ENCODE results near the gene S1PR2. TPM values are rescaled to one million over a fixed set of nuclear protein-coding genes. Genes with fewer than 3 reads are reported as not detected.
"Not testable (repeated sequence)": the region's sequence is repeated elsewhere in the genome, so short reads cannot be mapped to it uniquely, and the experiment has no call there.

Gene S1PR2
- total and polyA plus RNA-seq, 5 donors from 2014 or later, result 2.9 to 20.9 (median 3.5) TPM

DNA sequence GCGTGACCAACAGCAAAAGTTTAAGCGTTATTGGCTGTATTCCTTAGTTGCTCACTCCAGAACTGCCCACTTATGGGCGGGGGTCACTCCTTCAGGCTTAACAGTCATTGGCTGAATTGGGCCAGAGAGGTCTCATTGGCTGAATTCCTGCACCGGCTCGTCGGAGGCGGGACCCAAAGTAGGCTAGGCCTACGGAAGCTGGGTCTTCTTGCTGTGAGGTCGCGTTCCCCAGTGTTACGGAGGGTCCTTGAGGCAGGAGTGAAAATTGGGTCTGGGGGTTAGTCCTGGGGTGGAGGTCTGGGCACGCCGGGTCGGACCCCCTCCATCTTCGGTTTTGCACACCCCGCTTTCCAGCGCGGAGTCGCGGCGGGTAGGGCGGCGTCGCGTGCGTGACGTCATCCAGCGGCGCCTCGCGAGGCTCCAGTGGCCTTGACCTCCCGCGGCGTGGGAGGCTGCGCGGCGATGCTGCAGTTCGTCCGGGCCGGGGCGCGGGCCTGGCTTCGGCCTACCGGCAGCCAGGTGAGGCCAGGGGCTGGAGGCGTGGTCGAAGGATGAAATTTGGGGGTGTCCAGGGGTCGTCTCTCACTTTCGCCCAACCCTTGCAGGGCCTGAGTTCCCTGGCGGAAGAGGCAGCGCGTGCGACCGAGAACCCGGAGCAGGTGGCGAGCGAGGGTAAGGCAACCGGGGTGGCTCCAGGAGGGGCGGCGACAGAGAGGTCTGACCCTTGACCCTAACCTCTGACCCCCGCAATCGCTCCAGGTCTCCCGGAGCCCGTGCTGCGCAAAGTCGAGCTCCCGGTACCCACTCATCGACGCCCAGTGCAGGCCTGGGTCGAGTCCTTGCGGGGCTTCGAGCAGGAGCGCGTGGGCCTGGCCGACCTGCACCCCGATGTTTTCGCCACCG lies 20.9 kb upstream of the S1PR2 start, which contains the start of gene MRPL4:
Gene MRPL4 (plus strand): TSS at position 423 of the 903 bp plus-strand sequence. CDS start 40 bp downstream, at position 463.
- DNase-seq (peak; percentile 95 to 99 (median 97)), ATAC-seq (ENCODE audit: low read depth in 2 of 2) (peak; percentile 97 to 98)
- Mint-ChIP-seq H3K36me3 (peaks cover 14% of the 10 kb centered on the region), H3K4me3 (peak within 1 kb of the TSS; percentile 97 to 100 (median 98)), H3K27ac (peak within 1 kb of the TSS; percentile 83 to 99 (median 98)), H3K4me1 (peaks cover 3 to 32% (median 16%) of the 10 kb centered on the region in 4 donors), H3K9me3 (peaks cover 0 to 1% (median 0%) of the 10 kb centered on the region in 7 donors), H3K27me3 (no peaks in the 10 kb centered on the region)
- Histone ChIP-seq H3K27ac (ENCODE audit: insufficient read depth, low read length, poor library complexity, severe bottlenecking) (peak within 1 kb of the TSS; percentile 73), H3K4me1 (ENCODE audit: control insufficient read depth, insufficient read depth, low read length, poor library complexity, severe bottlenecking) (peaks cover 16% of the 10 kb centered on the region), H3K36me3 (ENCODE audit: control insufficient read depth, insufficient read depth, low read length) (peaks cover 21% of the 10 kb centered on the region), H3K9me3 (ENCODE audit: control insufficient read depth in 2 of 2, low read length in 2 of 2) (no peaks in the 10 kb centered on the region), H3K27me3 (ENCODE audit: control insufficient read depth, insufficient read depth, low read length) (no peaks in the 10 kb centered on the region), H3K4me3 (ENCODE audit: low read depth, low read length) (peak within 1 kb of the TSS; percentile 86)

DNA sequence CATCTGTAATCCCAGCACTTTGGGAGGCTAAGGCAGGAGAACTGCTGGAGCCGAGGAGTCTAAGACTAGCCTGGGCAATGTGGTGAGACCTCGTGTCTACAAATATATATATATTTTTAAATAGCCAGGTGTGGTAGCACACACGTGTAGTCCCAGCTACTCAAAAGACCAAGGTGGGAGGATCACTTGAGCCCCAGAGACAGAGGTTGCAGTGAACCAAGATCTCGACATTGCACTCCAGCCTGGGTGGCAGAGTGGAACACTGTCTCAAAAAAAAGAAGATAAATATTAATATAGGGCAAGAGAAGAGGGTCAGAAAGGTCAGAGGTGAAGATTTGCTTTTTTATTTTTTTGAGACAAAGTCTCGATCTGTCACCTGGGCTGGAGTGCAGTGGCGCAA lies 15.4 kb upstream of the S1PR2 start:
- H3K9me3 Mint-ChIP-seq, result no peaks in the 10 kb centered on the region
- Histone ChIP-seq H3K4me3 (ENCODE audit: low read depth, low read length) (no peak overlapping the region), H3K27me3 (ENCODE audit: control insufficient read depth, insufficient read depth, low read length) (no peaks in the 10 kb centered on the region), H3K9me3 (ENCODE audit: control insufficient read depth in 2 of 2, low read length in 2 of 2) (no peaks in the 10 kb centered on the region), H3K4me1 (ENCODE audit: control insufficient read depth, insufficient read depth, low read length, poor library complexity, severe bottlenecking) (peaks cover 5% of the 10 kb centered on the region), H3K36me3 (ENCODE audit: control insufficient read depth, insufficient read depth, low read length) (no peaks in the 10 kb centered on the region), H3K27ac (ENCODE audit: insufficient read depth, low read length, poor library complexity, severe bottlenecking) (no peak overlapping the region)
- ATAC-seq (ENCODE audit: low read depth in 2 of 2) (no peak), DNase-seq (no peak)
- H3K27me3 Mint-ChIP-seq, result no peaks in the 10 kb centered on the region
- peaks cover 0 to 15% (median 5%) of the 10 kb centered on the region in 4 donors for H3K4me1 Mint-ChIP-seq
- H3K36me3 Mint-ChIP-seq, result peaks cover 3% of the 10 kb centered on the region
- no peak overlapping the region for H3K4me3 Mint-ChIP-seq
- no peak overlapping the region for H3K27ac Mint-ChIP-seq

DNA sequence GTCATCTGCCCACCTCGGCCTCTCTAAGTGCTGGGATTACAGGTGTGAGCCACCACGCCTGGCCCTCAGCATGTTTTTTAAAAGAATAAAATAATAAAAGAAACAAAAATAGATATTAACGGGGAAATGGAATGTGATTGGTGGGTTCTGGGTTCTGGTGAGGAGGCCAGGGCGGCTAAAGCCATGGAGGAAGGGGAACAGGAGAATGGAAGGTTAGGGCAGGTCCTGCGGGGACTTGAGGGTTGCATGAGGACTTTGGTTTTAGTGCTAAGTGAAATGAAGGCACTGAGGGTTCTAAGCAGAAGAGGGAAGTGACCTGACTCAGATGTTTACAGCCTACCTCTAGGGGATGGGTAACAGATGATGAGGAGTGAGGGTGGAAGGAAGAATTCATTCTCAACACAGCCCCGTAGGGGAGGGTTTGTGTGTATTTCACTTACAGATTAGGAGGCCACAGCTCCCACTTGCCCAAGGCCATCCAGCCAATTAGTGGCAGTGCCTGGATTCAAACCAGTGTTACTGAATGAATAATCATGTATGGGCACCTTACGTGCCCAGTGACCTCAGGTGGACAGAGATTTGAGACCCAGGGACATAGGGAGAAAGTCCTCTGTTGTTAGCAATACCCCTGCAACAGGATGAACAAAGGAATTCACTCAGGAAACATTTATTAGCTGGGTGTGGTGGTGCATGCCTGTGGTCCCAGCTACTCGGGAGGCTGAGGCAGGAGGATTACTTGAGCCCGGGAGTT lies 14.2 kb upstream of the S1PR2 start:
- Mint-ChIP-seq H3K9me3 (no peaks in the 10 kb centered on the region), H3K36me3 (peaks cover 3% of the 10 kb centered on the region), H3K27ac (peak overlapping the region in 1 of 3 donors; percentile 9), H3K4me3 (peak overlapping the region in 1 of 4 donors; percentile 43), H3K4me1 (peaks cover 0 to 7% (median 3%) of the 10 kb centered on the region in 4 donors), H3K27me3 (no peaks in the 10 kb centered on the region)
- ATAC-seq (ENCODE audit: low read depth in 2 of 2) (no peak), DNase-seq (no peak)
- no peaks in the 10 kb centered on the region for H3K27me3 ChIP-seq (ENCODE audit: control insufficient read depth, insufficient read depth, low read length)
- no peaks in the 10 kb centered on the region for H3K36me3 ChIP-seq (ENCODE audit: control insufficient read depth, insufficient read depth, low read length)
- H3K4me3 ChIP-seq (ENCODE audit: low read depth, low read length), result no peak overlapping the region
- peaks cover 5% of the 10 kb centered on the region for H3K4me1 ChIP-seq (ENCODE audit: control insufficient read depth, insufficient read depth, low read length, poor library complexity, severe bottlenecking)
- H3K9me3 ChIP-seq (ENCODE audit: control insufficient read depth in 2 of 2, low read length in 2 of 2), result no peaks in the 10 kb centered on the region
- H3K27ac ChIP-seq (ENCODE audit: insufficient read depth, low read length, poor library complexity, severe bottlenecking), result no peak overlapping the region

DNA sequence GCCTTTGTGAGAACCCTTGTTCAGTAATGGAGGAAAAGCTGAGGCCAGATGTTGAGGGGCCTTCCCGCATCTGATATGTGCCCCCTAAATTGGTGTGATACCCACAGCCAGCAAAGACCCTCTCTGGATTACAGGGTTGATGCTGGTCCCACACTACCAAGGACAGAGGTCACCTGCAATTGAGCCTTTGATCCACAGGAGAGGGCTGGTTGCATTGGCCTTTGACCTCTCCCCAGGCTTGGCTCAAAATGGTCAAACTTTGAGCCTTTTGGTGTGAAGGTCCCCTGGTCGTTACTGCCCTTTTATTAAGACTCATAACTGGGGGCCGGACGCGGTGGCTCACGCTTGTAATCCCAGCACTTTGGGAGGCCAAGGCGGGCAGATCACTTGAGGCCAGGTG lies 12.5 kb upstream of the S1PR2 start:
- H3K36me3 ChIP-seq (ENCODE audit: control insufficient read depth, insufficient read depth, low read length), result no peaks in the 10 kb centered on the region
- H3K27me3 ChIP-seq (ENCODE audit: control insufficient read depth, insufficient read depth, low read length), result no peaks in the 10 kb centered on the region
- no peak overlapping the region for H3K4me3 ChIP-seq (ENCODE audit: low read depth, low read length)
- H3K4me1 ChIP-seq (ENCODE audit: control insufficient read depth, insufficient read depth, low read length, poor library complexity, severe bottlenecking), result no peaks in the 10 kb centered on the region
- no peaks in the 10 kb centered on the region for H3K9me3 ChIP-seq (ENCODE audit: control insufficient read depth in 2 of 2, low read length in 2 of 2)
- no peak for ATAC-seq (ENCODE audit: low read depth in 2 of 2)
- H3K27me3 Mint-ChIP-seq, result no peaks in the 10 kb centered on the region
- H3K36me3 Mint-ChIP-seq, result peaks cover 3% of the 10 kb centered on the region
- no peak overlapping the region for H3K4me3 Mint-ChIP-seq
- no peak overlapping the region for H3K27ac Mint-ChIP-seq
- no peak for DNase-seq
- peaks cover 0 to 11% (median 0%) of the 10 kb centered on the region in 4 donors for H3K4me1 Mint-ChIP-seq
- H3K9me3 Mint-ChIP-seq, result no peaks in the 10 kb centered on the region
- no peak overlapping the region for H3K27ac ChIP-seq (ENCODE audit: insufficient read depth, low read length, poor library complexity, severe bottlenecking)

DNA sequence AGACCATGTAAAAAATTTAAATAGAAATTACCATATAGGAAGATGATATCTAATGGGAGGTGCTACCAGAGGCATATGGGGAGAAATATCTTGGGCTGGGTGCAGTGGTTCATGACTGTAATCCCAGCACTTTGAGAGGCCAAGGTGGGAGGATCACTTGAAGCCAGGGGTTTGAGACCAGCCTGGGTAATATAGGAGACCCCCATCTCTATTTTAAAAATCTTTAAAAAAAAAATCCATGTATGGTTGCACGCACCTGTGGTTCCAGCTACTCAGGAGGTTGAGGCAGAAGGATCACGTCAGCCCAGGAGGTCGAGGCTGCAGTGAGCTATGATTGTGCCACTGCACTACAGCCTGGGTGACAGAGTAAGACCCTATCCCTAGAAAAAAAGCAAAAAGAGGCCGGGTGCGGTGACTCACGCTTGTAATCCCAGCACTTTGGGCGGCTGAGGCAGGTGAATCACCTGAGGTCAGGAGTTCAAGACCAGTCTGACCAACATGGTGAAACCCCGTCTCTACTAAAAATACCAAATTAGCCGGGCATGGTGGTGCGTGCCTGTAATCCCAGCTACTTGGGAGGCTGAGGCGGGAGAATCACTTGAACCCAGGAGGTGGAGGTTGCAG lies 10.8 kb upstream of the S1PR2 start:
- H3K4me1 ChIP-seq (ENCODE audit: control insufficient read depth, insufficient read depth, low read length, poor library complexity, severe bottlenecking); H3K27me3 ChIP-seq (ENCODE audit: control insufficient read depth, insufficient read depth, low read length); DNase-seq; ATAC-seq (ENCODE audit: low read depth in 2 of 2); H3K36me3 Mint-ChIP-seq; H3K36me3 ChIP-seq (ENCODE audit: control insufficient read depth, insufficient read depth, low read length); H3K27ac ChIP-seq (ENCODE audit: insufficient read depth, low read length, poor library complexity, severe bottlenecking); H3K27ac Mint-ChIP-seq; H3K27me3 Mint-ChIP-seq; H3K9me3 ChIP-seq (ENCODE audit: control insufficient read depth in 2 of 2, low read length in 2 of 2); H3K9me3 Mint-ChIP-seq; H3K4me3 ChIP-seq (ENCODE audit: low read depth, low read length): not testable (repeated sequence)
- H3K4me1 Mint-ChIP-seq, result peaks cover 0 to 19% (median 4%) of the 10 kb centered on the region in 4 donors
- peak overlapping the region in 1 of 4 donors; percentile 68 for H3K4me3 Mint-ChIP-seq

DNA sequence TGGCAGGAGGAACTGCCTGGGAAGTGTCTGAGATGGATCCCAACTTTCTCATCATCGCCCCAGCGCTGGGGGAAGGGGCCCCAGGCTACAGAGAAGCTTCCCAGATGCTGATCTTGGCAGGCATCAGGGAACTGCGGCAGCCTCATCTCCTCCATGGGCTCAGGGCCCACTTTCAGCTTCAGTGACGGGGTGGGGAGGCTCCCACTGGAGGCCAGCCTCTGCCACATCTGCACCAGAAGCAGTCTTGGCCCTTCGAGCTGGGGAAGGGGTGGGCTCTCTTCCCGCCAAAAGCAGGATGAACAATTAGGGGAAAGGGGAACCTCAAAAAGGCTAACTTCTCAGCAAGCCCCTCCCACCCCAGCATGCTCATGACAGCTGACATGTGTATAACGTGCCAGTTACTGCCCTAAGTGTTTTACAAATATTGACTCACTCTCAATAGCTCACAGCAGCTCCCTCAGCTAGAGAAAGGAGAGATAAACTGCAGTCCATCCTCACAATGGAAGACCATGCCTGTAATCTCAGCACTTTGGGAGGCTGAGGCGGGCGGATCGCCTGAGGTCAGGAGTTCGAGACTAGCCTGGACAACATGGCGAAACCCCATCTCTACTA lies 7.1 kb upstream of the S1PR2 start:
- Mint-ChIP-seq H3K4me1 (peaks cover 0 to 37% (median 17%) of the 10 kb centered on the region in 4 donors), H3K4me3 (peak overlapping the region in 2 of 4 donors; percentile 38 to 69)

DNA sequence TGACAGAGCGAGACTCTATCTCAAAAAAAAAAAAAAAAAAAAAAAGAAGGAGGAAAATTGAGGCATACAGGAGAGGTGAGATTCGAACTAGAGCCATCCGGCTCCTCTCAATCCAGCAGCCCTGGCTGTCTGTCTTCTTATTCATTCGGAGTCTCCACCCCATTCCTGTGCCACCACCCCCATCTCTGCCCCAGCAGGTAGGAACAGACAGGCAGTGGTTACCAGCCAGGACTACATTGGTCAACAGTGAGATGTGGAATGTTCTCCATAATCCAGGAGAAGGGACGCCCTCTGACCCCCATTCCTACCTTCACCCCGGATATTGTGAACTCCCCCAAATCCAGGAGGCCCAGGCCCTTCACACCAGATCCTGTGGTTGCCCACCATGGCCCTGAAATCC lies 6.6 kb upstream of the S1PR2 start:
- ATAC-seq (ENCODE audit: low read depth in 2 of 2), result no peak
- H3K27ac ChIP-seq (ENCODE audit: insufficient read depth, low read length, poor library complexity, severe bottlenecking), result no peak overlapping the region
- H3K4me3 Mint-ChIP-seq, result peak overlapping the region in 2 of 4 donors; percentile 38 to 69

More for the DNA sequence above, 7.1 kb upstream of the S1PR2 start:
- DNase-seq (no peak), ATAC-seq (ENCODE audit: low read depth in 2 of 2) (no peak)
- Histone ChIP-seq H3K4me3 (ENCODE audit: low read depth, low read length) (no peak overlapping the region), H3K4me1 (ENCODE audit: control insufficient read depth, insufficient read depth, low read length, poor library complexity, severe bottlenecking) (peaks cover 19% of the 10 kb centered on the region), H3K27me3 (ENCODE audit: control insufficient read depth, insufficient read depth, low read length) (no peaks in the 10 kb centered on the region), H3K9me3 (ENCODE audit: control insufficient read depth in 2 of 2, low read length in 2 of 2) (no peaks in the 10 kb centered on the region), H3K36me3 (ENCODE audit: control insufficient read depth, insufficient read depth, low read length) (no peaks in the 10 kb centered on the region), H3K27ac (ENCODE audit: insufficient read depth, low read length, poor library complexity, severe bottlenecking) (no peak overlapping the region)
- peak overlapping the region in 2 of 3 donors; percentile 54 to 73 for H3K27ac Mint-ChIP-seq
- no peaks in the 10 kb centered on the region for H3K36me3 Mint-ChIP-seq
- peaks cover 4% of the 10 kb centered on the region for H3K27me3 Mint-ChIP-seq
- no peaks in the 10 kb centered on the region for H3K9me3 Mint-ChIP-seq

More for the DNA sequence above, 6.6 kb upstream of the S1PR2 start:
- Mint-ChIP-seq H3K27me3 (peaks cover 4% of the 10 kb centered on the region), H3K4me1 (peaks cover 0 to 39% (median 17%) of the 10 kb centered on the region in 4 donors), H3K27ac (peak overlapping the region in 2 of 3 donors; percentile 54 to 73), H3K9me3 (no peaks in the 10 kb centered on the region), H3K36me3 (no peaks in the 10 kb centered on the region)
- no peaks in the 10 kb centered on the region for H3K36me3 ChIP-seq (ENCODE audit: control insufficient read depth, insufficient read depth, low read length)
- no peak for DNase-seq
- no peaks in the 10 kb centered on the region for H3K27me3 ChIP-seq (ENCODE audit: control insufficient read depth, insufficient read depth, low read length)
- H3K4me1 ChIP-seq (ENCODE audit: control insufficient read depth, insufficient read depth, low read length, poor library complexity, severe bottlenecking), result peaks cover 19% of the 10 kb centered on the region
- H3K4me3 ChIP-seq (ENCODE audit: low read depth, low read length), result no peak overlapping the region
- H3K9me3 ChIP-seq (ENCODE audit: control insufficient read depth in 2 of 2, low read length in 2 of 2), result no peaks in the 10 kb centered on the region

Measured in CD4-positive, CD25-positive, alpha-beta regulatory T cell (primary cell).